ENCODE measurements around the gene DDX53.

DDX53 gene

GRCh38 chrX:23052324-23052723 is 52.6 kb downstream of the DDX53 start:
- DNase-seq, result no peak
